Medulla oblongata (tissue), 1 donor: ENCODE measurements around the gene MRPL20.
A peak's percentile ranks its signal among the peaks of the same experiment; 100 is the strongest.
"Not testable (repeated sequence)": the region's sequence is repeated elsewhere in the genome, so short reads cannot be mapped to it uniquely, and the experiment has no call there.

Experiments
- DNase-seq: peaks from one replicate; pipeline ENCODE4 v3.0.0-alpha.2; 2015; ENCODE audit errors: extremely low spot score

MRPL20 gene

DNA sequence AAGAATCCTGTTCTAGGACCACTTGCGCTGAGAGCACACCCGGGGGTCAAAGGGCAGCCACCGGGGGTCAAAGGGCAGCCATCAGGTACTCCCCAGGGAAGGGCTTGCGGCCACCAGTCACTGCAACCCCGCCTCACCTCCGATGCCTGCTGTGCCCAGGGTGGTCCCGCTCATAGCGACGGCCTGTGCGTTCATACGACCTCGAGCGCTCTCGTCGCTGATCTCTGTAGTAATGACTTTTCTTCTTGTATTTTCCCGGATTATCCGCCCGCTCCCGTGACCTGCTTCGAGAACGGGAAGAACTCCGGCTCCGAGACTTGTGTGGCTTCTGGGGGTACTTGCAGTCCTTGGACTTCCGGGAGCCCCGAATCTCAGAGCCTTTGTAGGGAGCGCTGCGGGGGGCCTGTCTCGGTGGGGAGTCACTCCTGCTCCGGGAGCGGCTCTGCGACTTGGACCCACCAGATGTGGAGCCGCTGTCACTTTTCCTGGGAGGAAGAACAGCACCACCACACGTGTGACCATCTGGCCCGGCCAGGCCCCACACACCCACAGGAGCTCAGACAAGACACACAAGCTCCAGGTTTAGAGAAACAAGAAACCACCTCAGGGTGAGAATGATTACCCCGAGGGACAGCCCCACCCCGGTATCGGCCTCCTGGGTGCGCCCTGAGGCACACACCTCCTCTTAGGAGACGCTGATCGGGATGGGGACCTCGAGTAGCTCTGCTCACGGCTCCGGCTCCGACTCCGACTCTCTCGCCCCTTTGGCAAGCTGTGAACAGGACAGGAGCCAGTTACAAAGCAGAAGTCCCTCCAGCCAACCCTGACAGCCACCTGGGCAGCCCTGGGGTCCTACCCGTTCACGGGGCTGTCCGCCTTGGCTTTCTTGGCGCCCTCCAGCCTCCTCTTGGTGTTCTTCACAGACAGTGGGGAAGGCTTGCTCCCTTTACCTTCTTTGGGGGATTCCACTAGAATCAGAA is 19.7 kb downstream of the MRPL20 start:
- no peak for DNase-seq

DNA sequence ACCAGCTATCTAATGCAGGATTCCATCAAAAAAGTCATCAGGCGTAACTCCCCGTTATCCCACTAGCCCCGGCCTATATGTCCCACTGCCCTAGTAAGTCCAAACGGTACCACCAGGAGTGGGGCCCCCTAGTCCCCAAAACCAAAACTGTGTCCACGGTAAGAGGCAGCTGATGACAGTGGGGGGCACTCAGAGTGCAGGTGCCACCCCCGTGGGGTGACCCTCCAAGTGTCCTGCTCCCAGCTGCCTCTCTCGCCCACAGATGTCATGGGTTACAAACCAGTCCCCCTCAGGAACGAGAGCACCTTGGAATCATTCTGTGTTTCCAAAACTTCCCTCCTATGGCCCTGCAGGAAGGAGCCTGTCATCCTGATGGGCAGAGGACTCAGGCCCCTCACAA is 21.2 kb downstream of the MRPL20 start:
- no peak for DNase-seq

DNA sequence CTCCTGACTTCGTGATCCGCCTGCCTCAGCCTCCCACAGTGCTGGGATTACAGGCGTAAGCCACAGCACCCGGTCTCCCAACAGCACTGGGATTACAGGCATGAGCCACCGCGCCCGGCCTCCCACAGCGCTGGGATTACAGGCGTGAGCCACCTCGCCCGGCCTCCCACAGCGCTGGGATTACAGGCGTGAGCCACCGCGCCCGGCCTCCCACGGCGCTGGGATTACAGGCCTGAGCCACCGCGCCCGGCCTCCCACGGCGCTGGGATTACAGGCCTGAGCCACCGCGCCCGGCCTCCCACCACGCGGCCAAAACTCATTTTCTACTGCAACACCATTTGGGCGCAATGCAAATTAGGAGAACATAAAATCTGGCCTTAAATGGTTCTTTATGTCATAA is 21.8 kb downstream of the MRPL20 start:
- not testable (repeated sequence) for DNase-seq

DNA sequence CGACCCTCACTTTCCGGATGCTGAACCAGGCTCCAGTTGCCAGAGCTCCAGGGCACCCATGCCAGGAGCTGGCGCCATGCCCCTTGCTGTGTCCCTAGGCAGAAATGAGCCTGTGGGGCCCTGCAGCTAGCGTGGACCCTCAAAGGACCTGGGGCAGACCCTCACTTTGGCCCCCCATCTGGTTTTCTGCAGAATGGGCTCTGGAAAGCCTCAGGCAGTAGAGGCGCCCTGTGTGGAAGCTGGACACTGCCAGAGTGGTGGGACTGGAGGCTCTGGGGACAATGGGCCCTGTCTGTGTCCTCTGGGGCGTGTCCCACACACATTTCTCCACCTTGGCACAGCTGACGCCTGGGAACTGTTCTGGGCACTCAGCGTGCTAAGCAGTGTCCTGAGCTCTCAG is 25.8 kb downstream of the MRPL20 start:
- no peak for DNase-seq

DNA sequence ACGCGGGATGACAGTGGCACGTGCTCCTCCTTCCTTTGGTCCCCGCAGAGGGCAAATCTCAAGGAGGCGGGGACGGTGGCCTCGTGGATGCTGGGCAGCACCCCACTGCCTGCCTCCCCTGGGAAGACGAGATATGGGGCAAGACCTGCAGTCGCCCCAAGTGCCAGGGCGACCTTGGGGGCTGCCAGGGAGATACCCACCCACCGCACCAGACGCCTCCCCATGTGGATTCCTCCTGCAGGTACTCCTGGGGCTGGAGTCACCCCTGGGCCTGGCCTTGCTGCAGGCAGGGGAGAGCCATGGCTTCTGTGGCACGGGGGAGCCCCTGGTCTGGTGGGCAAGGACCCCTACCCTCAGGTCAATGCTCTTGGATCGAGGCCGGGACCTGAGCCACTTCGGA is 26.2 kb downstream of the MRPL20 start:
- no peak for DNase-seq

DNA sequence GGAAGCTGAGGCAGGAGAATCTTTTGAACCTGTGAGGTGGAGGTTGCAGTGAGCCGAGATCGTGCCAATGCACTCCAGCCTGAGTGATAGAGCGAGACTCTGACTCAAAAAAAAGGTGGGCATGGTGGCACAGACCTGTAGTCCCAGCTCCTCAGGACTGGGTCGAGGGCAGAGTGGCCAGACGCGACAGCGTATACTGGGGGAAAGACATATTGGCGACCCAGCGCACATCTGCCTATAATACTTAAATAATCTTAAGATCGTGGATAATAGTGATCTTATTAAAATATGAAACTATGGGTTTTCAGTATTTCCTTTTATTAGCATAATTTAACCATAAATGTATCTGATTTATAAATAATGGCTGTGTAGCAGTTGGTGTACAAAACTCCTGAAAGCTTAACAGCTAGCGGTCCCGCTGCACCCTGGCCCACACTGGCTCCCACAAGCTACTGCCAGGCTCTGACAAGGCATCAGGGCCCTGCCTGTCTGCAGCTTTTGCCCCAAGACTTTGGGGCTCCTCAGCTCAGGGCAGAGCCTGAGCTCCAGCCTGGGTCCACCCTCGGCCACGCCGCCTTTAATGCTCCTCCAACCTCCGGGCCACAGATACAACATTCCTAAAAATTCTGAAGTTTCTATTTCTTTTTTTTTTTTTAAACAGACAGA is 29.4 kb downstream of the MRPL20 start:
- no peak for DNase-seq

DNA sequence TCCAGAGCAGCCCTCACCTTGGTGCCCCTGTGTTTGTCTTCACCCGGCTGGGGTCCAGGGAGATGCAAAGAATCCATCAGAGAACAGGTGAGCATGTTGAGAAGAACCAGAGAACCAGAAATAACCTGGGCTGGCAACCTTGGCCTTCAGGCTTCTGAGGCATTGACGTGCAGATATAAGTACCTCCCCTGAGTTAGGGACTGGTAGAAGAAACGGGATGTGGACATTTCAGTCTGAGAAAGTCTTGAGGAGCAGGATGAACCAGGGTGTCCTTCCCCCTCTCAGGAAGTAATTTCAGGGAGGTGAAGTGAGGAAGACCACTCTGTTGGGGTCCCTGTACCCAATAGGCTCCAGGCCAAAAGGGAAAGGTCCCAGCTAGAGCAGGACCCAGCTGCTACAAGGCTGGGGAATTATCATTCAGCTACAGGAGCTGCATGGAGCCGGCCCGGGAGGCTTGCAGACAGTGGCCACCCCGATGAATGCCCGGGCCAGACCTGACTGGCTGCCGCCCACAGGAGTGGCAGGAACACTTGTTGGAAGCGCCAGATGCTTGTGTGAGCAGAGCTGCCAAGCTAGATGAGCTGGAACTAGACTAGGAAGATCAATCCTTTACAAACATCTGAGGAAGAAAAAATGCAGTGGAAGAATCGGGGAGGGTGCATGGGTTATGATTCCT is 30.4 kb downstream of the MRPL20 start:
- DNase-seq = no peak

DNA sequence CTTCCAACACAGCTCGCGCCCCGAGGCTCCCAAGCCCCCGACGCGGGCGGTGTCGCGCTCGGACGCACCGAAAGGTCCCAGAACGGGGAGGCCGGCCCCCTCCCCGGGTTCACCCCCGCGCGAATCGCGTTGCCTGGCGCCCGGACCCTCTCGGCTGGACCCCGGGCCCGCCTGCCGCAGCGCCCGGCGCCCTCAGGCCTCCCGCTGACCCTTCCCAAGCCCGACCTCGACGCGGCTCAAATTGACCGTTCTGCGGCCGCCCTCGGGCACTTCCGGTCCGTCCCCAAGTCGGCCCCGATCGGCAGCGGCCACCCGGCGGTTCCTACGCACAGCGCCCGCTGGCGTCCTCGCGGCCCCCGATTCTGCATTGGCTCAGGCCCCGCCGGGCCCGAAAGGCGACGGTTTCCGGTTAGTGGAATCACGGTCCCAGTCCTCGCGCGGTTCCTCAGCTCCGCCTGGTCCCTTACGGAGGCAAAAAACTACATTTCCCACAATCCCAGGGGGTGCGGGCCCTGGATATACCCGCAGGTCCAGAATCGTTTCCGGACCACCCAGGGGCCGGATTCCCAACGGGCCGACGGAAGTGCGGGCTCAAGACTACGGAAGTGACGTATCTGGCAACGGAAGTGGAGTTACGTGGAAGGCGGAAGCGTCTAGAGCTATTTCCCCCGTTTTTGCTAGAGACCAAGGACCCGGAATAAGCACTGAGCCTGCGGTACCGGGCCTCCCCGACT is 32.0 kb downstream of the MRPL20 start, which contains the start of gene AURKAIP1:
Gene AURKAIP1, minus strand, starts transcription at position 279 of the 734 bp plus-strand sequence. CDS start 451 bp downstream, outside the sequence.
- peak; percentile 100 for DNase-seq

DNA sequence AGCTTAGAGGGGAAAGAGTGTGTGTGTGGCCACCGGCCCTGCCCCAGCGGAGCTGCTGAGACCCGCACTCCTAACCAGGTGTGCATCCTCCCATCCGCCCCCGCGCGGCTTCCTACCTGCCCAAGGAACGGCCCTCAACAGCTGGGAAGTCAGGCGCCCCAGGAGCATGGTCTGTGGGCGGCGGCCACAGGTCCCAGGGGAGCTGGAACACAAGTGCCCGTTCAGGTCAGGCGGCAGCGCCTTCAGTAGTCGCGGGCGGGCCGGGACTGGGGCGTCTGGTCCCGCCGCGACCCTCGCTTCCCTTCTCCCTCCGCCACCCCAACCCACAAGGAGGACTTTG is 32.5 kb downstream of the MRPL20 start:
- no peak for DNase-seq

DNA sequence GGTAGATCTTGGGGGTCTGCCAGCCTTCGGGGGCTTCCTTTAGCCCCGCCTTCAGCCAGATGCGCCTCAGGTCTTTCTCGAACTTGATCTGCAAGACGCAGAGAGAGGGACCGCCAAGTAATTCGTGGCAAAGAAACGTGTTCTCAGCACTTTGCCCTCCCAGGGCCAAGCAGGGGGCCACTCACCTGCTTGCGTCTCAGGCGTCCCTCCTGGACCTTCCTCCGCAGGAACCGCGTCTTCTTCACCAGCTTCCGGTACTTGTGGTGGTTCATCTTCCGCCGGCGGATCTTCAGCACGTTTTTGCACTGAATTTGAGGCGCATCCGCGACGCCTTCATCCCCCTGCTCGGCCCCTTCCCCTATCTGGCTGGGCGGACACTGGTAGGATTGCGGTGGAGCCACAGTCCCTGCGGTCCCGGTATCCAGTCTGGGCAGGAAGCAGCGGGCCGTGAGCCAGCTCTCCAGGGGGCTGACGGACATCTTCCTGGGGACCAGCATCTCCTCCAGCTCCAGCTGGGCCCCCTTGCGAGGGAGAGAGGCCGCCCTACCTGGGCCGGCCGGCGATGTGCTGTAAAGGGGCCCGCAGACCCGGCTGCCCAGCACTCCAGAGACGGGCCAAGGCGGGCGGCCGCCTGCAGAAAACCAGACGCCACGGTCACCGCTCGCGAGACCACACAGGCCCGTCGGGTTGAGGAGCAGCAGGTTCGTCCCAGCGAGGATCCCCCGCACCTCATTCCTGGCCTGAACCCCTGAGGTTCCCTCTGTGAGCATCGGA is 33.1 kb downstream of the MRPL20 start:
- no peak for DNase-seq

DNA sequence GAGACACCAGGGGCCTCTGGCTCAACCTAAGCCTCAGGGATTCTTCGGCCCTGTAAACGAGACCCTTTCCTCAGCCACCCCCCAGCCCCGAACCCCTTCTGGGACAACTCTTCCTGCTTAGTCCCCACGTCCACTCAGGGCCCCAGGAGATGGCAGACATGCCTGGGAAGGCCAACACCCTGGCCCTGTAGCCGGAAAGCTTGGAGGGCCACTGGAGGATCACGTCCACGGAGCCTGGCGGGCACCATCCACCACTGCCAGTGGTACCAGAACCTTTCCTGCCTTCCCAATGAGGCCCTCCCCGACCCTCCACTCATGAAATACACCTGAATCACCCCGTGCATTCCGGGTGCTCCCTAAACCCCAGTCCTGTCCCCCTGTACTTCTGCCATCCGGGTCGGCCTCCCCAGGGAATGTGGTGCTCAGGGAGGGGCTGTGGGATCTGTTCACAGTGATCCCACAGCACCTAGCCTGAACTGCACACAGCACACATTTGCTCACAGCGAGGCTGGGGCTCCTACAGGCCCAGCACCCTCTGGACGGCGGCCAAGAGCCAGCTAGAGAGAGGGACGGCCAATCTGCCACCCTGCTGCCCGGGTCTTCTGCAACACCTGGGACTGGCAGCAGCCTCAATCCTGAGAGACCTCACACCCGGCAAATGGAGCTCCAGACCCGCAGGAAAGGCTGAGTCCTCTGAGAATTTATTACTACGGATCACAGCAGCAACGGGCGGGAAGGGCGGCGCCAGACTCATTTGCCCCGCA is 33.9 kb downstream of the MRPL20 start:
- no peak for DNase-seq

DNA sequence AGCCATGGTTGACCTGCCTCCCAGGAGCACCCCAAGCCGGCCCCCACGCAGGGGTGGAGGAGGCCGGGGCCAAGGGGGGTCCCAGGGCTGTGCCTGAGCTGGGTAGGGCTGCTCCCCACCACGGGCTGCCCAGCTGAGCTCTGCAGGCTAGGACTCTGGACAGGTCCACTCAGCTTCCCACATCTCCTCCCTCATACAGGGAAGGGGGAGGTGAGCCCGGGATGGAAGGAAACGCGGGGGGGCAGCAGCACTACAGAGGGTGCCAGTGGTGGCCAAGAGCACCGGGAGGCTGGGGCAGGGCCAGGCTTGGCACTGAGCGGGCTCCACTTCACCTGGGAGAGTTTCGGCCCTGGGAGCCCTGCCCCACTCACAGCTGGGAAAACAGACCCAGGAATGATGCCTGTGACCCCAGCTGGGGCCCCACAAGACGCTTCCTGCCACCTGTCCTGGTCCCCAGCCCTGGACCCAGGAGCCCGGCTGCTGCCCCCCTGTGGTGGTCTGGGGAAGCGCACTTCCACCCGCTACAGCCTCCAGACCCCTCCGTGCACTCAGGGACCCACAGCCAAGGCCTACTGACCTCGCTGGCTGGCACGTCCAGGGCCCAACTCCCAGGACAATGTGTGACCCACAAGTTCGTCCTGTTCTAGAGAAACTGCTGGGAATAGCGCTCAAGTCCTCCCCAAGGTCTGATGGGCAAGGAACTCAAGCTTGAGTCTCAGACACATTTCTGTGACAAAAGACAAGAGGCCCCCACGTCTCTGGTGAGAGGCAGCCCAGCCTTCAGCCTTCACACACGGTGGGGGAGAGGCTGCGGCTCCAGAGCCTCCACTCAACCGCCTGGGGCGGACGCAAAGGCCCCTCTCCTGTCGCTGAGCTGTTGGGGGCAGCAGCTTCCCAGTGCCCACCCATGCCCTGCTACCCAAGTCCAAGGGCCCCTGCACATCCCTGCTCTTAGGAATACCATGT is 35.1 kb downstream of the MRPL20 start:
- no peak for DNase-seq

DNA sequence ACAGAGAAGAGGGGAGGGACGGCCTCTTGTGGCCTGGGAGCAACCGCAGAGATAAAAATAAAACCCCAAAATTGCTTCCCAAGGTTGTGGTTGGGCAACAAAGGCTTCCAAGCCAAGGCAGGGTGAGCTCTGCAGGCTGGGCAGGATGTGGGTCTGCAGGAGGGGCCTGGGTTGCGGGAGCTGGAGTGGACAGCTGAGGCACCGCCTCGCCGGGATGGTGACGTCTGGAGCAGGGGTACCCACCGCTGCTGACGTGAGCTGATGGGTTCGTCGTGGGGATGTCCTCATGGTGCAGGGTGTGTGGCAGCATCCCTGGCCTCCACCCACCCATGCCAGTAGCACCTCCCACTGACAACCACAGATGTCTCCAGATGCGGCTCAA is 35.7 kb downstream of the MRPL20 start:
- DNase-seq = no peak

DNA sequence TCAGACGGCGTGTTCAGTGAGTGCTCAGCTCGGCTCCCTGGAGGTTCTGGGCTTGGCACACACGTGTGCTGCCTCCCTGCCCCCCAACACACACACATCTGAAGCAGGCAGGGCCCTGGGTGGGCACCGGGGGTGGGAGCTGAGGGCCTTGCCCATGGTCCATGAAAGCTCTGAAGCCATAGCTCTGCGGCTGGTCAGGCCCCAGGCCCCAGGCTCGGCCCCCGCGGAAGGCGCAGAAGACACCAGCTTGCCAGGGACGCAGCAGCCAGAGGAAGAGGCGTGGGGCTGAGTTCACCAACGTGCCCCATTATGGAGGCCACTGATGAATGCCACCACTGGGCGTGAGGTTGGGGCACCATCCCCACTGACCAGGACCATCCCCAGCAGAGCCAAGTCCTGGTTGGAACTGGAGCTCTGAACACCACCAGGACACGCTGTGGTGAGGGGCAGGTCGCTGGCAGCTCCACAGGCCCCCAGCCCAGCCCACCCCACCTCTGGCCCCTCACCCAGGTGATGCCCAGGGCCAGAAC is 36.3 kb downstream of the MRPL20 start:
- DNase-seq = no peak

DNA sequence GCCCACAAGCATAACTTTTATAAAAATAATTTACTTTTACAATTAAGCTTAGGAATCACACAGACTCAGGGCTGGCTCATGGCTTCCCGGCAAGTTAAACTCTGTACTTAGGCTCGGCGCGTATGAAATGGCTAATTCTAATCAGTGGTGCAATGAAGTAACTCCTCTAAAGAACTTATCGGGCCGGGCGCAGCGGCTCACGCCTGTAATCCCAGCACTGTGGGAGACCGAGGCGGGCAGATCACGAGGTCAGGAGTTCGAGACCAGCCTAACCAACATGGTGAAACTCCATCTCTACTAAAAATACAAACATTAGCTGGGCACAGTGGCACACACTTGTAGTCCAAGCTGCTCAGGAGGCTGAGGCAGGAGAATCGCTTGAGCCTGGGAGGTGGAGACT is 37.0 kb downstream of the MRPL20 start:
- not testable (repeated sequence) for DNase-seq

DNA sequence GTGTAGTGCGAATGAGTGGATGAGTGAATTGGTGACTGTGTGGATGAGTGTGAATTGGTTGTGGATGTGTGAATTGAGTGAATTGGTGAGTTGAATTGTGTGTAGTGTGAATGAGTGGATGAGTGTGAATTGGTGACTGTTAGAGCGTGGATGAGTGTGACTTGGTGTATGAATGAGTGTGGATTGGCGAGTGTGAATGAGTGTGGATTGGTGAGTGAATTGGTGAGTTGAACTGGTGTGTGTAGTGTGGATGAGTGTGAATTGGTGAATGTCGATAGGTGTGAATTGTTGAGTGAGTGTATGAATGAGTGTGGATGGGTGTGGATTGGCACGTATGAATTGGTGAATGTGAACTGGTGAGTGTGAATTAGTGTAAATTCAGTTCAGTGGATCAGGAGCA is 39.8 kb downstream of the MRPL20 start:
- no peak for DNase-seq

DNA sequence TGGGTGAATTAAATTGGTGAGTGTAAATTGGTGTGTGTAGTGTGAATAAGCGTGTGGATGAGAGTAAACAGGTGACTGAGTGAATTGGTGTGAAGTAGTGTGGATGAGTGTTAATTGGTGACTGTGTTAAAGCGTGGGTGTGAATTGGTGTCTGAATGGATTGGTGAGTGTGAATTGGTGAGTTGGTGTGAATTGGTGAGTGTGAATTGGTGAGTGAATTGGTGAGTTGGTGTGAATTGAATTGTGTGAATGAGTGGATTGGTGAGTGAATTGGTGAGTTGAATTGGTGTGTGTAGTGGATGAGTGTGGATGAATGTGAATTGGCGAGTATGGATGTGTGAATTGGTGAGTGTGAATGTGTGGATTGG is 40.4 kb downstream of the MRPL20 start:
- no peak for DNase-seq

DNA sequence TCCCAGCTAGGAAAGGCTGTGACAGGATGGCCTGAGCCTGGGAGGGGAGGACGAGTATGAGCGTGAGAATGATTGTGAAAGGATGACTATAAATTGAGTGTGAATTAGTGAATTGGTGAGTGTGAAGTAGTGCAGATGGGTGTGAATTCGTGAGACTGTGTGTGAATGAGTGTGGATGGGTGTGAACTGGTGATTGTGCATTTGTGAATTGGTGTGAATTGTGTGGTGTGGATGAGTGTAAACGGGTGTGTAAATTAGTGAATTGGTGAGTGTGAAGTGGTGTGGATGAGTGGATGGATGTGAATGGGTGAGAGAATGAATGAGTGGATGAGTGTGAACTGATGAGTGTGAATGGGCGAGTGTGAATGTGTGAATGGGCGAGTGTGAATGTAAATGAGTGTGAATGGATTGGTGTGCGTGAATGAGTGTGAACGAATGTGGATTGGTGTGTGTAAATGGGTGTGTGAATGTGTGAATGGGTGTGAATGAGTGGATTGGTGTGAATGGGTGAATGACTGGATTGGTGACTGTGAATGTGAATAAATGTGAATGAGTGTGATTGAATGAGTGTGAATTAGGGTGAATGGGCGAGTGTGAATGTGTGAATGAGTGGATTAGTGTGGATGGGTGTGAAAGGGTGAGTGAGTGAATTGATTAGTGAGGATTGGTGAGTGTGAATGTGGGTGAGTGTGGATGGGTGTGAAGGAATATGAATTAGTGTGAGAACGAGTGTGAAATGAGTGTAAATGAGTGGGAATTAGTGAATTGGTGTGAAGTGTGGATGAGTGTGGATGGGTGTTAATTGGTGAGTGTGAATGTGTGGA is 41.0 kb downstream of the MRPL20 start:
- no peak for DNase-seq
